K562 (cell line): ENCODE results near the gene SFI1. TPM values are rescaled to one million over a fixed set of nuclear protein-coding genes. Genes with fewer than 3 reads are reported as not detected.

Experiments used
- CBFA2T2 ChIP-seq: fragments of 450-650 bp; conservative IDR thresholded peaks from 2 replicates; pipeline ENCODE4 v1.6.1; 2017; ENCODE audit warnings: mild to moderate bottlenecking
- IRF2 ChIP-seq: sonication (generic); formaldehyde crosslinking; IDR thresholded peaks from 2 replicates; pipeline ENCODE4 v1.8.1; 2022; ENCODE audit warnings: mild to moderate bottlenecking, missing genetic modification reagents
- MED1 ChIP-seq: sonication (generic); formaldehyde crosslinking; IDR thresholded peaks from 2 replicates; pipeline ENCODE4 v1.8.1; 2023; ENCODE audit warnings: missing genetic modification reagents, borderline replicate concordance
- NRF1 ChIP-seq, 2 experiments: fragments of 450-650 bp; IDR thresholded peaks in 1 of 2; conservative IDR thresholded peaks in 1 of 2; 2 replicates each; pipeline ENCODE4 v1.6.1; 2014; ENCODE audit warnings: mild to moderate bottlenecking in 2 of 2
- U2AF1 ChIP-seq: fragments of 200-400 bp; formaldehyde crosslinking; optimal IDR thresholded peaks from 2 replicates; pipeline ENCODE3; 2017; ENCODE audit warnings: mild to moderate bottlenecking, low read depth, low read length, moderate library complexity
- ZNF146 ChIP-seq: IDR thresholded peaks from one replicate; pipeline ENCODE4 v1.6.1; 2018; ENCODE audit warnings: missing compliant biosample characterization; ENCODE audit not compliant: unreplicated experiment
- ZNF263 ChIP-seq: sonication (generic); formaldehyde crosslinking; IDR thresholded peaks from 2 replicates; pipeline ENCODE4 v1.8.0; 2022; ENCODE audit warnings: mild to moderate bottlenecking, missing genetic modification reagents, borderline replicate concordance
- polyA plus RNA-seq, 8 experiments: library from polyadenylated mRNA; depleted of rRNA in 4 of 8; stranded (reverse) in 5 of 8; unstranded in 3 of 8; fragments of >200 nt; fragmentation: Nextera tagmentation in 2 of 8; fragmentation: Illumina TruSeq in 1 of 8; extraction: Ambion mirVana in 2 of 8; extraction: Trizol in 1 of 8; gene quantifications; 2 replicates each; pipeline versions ENCODE4 v1.2.1 to v1.2.3, GENCODE V29; 2011 to 2014; ENCODE audit warnings: inconsistent platforms in 1 of 8, missing spikeins in 1 of 8
- total RNA-seq, 7 experiments: library from RNA; depleted of rRNA in 6 of 7; stranded (reverse); fragments of >200 nt in 6 of 7; fragmentation: Illumina TruSeq in 2 of 7; extraction: Trizol in 2 of 7; gene quantifications; 2 replicates each; pipeline versions ENCODE4 v1.2.1 to v1.2.3, GENCODE V29; 2011 to 2021; ENCODE audit warnings: low replicate concordance in 1 of 7
- TF ChIP-seq, protein P1 (sequence below), 2 experiments: fragments of 450-650 bp; IDR thresholded peaks; 2 replicates each; pipeline ENCODE4 v1.6.1; 2016; ENCODE audit warnings: mild to moderate bottlenecking in 2 of 2, borderline replicate concordance in 1 of 2, low read depth in 1 of 2, moderate library complexity in 1 of 2
- TF ChIP-seq, protein P2 (sequence below): fragments of 250-450 bp; sonication (Bioruptor Pico); IDR thresholded peaks from 2 replicates; pipeline ENCODE4 v1.8.0; 2022; ENCODE audit warnings: inconsistent platforms
- TF ChIP-seq, protein P3 (sequence below): IDR thresholded peaks from 3 replicates; pipeline ENCODE4 v1.6.1; 2011; ENCODE audit warnings: borderline replicate concordance, mild to moderate bottlenecking; ENCODE audit not compliant: insufficient read length, insufficient read depth
- TF ChIP-seq, protein P4 (sequence below): fragments of 200-800 bp; sonication (Bioruptor generic); IDR thresholded peaks from 2 replicates; pipeline ENCODE4 v1.6.1; 2017; ENCODE audit warnings: missing genetic modification characterization, missing compliant biosample characterization

Gene SFI1
- total and polyA plus RNA-seq, 9 of the 15 experiments (the other 6 are each of a cell fraction or from before 2014, with no cell fraction given), result 3.0 to 25.6 (median 14.1) TPM

DNA sequence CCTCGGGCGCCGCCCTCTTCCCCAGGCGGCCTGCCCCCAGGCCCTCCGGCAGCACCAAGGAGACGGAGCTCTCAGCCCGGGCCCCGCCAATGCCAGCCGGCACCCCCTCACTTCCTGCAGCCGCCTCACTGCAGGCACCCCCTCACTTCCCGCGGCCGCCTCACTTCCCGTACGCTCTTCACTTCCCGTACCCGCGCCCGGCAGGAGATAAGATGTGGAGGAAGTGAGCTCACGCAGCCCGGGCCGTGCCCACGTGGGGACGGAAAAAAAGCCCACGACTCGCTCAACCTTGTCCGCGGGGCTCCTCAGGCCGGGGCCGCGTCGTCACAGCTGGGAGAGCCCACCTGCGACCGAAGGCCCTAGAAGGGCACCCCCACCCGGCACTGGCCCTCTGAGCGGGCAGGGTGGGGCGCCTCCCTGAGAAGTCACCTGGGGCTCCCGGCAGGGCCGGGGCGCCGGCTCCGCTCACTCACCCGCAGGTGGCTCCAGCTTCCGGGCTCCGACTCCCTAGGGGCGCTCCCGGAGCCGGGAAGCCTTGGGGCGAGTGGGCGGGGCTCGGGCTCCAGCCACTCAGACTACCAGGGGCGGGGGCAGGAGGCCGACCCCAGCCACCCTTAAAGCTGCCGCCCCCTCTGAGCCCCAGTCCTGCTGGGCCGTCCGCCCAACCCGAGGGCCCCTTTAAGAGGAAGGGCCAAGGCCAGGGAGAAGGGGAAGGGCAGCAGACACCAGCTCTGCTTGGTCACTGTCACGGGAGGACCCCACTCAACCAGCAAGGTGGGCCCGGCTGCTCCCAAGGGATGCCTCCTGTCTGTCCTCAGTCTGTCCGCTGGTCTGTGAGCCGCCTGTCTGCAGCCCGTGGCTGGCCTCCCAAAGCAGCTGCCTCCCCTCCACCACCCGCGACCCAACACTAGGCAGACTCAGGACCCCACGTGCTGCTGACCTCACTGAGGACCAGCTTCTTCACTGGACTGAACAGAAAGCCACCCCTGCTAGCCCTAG lies 134.3 kb downstream of the SFI1 start (continued):
- TF ChIP-seq, protein P1, sequence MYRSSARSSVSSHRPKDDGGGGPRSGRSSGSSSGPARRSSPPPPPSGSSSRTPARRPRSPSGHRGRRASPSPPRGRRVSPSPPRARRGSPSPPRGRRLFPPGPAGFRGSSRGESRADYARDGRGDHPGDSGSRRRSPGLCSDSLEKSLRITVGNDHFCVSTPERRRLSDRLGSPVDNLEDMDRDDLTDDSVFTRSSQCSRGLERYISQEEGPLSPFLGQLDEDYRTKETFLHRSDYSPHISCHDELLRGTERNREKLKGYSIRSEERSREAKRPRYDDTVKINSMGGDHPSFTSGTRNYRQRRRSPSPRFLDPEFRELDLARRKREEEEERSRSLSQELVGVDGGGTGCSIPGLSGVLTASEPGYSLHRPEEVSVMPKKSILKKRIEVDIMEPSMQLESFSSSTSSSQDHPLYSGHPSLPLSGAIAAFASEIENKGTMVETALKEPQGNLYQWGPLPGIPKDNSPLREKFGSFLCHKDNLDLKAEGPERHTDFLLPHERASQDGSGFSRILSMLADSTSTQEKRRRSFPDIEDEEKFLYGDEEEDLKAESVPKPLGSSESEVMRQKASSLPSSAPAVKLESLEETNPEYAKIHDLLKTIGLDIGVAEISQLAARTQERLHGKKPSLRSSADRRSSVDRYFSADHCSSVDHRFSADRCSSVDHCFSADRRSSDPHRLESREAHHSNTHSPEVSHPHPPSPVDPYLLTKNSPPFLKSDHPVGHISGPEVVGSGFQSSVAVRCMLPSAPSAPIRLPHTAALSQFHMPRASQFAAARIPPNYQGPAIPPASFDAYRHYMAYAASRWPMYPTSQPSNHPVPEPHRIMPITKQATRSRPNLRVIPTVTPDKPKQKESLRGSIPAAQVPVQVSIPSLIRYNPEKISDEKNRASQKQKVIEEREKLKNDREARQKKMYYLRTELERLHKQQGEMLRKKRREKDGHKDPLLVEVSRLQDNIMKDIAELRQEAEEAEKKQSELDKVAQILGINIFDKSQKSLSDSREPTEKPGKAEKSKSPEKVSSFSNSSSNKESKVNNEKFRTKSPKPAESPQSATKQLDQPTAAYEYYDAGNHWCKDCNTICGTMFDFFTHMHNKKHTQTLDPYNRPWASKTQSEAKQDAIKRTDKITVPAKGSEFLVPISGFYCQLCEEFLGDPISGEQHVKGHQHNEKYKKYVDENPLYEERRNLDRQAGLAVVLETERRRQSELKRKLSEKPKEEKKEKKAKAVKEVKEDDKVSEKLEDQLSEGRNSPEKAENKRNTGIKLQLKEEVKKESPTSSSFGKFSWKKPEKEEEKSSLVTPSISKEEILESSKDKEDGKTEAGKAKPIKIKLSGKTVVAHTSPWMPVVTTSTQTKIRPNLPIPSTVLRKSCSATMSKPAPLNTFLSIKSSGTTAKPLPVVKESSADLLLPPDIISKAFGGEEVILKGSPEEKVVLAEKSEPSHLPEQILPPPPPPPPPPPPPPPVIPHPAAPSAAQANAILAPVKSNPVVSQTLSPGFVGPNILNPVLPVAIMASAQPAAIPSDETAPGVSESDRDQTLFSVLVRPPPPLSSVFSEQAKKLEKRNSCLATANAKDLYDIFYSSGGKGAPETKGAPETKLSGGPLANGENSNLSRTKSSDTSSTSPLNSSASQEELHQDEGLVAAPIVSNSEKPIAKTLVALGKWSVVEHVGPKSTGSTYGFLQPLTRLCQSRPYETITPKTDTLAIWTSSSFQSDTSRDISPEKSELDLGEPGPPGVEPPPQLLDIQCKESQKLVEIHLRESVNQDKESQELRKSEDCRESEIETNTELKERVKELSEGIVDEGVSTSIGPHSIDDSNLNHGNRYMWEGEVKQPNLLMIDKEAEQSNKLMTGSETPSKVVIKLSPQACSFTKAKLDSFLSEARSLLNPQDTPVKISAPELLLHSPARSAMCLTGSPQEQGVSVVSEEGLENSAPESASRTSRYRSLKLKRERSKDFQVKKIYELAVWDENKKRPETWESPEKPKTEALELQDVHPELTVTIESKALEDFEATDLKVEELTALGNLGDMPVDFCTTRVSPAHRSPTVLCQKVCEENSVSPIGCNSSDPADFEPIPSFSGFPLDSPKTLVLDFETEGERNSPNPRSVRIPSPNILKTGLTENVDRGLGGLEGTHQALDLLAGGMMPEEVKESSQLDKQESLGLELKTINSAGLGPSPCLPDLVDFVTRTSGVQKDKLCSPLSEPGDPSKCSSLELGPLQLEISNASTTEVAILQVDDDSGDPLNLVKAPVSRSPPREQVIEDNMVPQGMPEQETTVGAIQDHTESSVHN (IDR thresholded peaks at IDR 0.05; ENCODE audit: borderline replicate concordance in 1 of 2, low read depth in 1 of 2), result no peak
- TF ChIP-seq IRF2 (CRISPR knock-in tag) (no peak), MED1 (CRISPR knock-in tag) (no peak), ZNF263 (CRISPR knock-in tag) (no peak), ZNF146 (no peak), CBFA2T2 (no peak; the same call in 1 of the 2 replicates), U2AF1 (no peak), NRF1 (conservative IDR thresholded peaks at IDR 0.05 in 1 of 2, IDR thresholded peaks at IDR 0.05 in 1 of 2) (peak; percentile 31 to 36; a peak in 3 of 4 replicates)
- TF ChIP-seq, protein P2, sequence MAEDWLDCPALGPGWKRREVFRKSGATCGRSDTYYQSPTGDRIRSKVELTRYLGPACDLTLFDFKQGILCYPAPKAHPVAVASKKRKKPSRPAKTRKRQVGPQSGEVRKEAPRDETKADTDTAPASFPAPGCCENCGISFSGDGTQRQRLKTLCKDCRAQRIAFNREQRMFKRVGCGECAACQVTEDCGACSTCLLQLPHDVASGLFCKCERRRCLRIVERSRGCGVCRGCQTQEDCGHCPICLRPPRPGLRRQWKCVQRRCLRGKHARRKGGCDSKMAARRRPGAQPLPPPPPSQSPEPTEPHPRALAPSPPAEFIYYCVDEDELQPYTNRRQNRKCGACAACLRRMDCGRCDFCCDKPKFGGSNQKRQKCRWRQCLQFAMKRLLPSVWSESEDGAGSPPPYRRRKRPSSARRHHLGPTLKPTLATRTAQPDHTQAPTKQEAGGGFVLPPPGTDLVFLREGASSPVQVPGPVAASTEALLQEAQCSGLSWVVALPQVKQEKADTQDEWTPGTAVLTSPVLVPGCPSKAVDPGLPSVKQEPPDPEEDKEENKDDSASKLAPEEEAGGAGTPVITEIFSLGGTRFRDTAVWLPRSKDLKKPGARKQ, result no peak
- TF ChIP-seq, protein P3, sequence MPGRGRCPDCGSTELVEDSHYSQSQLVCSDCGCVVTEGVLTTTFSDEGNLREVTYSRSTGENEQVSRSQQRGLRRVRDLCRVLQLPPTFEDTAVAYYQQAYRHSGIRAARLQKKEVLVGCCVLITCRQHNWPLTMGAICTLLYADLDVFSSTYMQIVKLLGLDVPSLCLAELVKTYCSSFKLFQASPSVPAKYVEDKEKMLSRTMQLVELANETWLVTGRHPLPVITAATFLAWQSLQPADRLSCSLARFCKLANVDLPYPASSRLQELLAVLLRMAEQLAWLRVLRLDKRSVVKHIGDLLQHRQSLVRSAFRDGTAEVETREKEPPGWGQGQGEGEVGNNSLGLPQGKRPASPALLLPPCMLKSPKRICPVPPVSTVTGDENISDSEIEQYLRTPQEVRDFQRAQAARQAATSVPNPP, result no peak
- TF ChIP-seq, protein P4, sequence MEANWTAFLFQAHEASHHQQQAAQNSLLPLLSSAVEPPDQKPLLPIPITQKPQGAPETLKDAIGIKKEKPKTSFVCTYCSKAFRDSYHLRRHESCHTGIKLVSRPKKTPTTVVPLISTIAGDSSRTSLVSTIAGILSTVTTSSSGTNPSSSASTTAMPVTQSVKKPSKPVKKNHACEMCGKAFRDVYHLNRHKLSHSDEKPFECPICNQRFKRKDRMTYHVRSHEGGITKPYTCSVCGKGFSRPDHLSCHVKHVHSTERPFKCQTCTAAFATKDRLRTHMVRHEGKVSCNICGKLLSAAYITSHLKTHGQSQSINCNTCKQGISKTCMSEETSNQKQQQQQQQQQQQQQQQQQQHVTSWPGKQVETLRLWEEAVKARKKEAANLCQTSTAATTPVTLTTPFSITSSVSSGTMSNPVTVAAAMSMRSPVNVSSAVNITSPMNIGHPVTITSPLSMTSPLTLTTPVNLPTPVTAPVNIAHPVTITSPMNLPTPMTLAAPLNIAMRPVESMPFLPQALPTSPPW (CRISPR knock-in tag), result peak; percentile 64
